Astrocyte (in vitro differentiated cells and primary cell): Measurements from ENCODE around the gene CREB5.

Source experiments
- EZH2 ChIP-seq: IDR thresholded peaks from 2 replicates; pipeline ENCODE4 v1.6.1; 2012; ENCODE audit warnings: mild to moderate bottlenecking, low read length, inconsistent platforms; ENCODE audit not compliant: insufficient read depth
- TF ChIP-seq, protein P1 (sequence below): IDR thresholded peaks from 2 replicates; pipeline ENCODE4 v1.5.1; 2011; ENCODE audit warnings: low read depth, mild to moderate bottlenecking, inconsistent platforms, low read length, moderate library complexity; ENCODE audit not compliant: insufficient read depth

GRCh38 chr7:28708033-28708951 lies 296.0 kb downstream of the CREB5 start:
- TF ChIP-seq, protein P1, sequence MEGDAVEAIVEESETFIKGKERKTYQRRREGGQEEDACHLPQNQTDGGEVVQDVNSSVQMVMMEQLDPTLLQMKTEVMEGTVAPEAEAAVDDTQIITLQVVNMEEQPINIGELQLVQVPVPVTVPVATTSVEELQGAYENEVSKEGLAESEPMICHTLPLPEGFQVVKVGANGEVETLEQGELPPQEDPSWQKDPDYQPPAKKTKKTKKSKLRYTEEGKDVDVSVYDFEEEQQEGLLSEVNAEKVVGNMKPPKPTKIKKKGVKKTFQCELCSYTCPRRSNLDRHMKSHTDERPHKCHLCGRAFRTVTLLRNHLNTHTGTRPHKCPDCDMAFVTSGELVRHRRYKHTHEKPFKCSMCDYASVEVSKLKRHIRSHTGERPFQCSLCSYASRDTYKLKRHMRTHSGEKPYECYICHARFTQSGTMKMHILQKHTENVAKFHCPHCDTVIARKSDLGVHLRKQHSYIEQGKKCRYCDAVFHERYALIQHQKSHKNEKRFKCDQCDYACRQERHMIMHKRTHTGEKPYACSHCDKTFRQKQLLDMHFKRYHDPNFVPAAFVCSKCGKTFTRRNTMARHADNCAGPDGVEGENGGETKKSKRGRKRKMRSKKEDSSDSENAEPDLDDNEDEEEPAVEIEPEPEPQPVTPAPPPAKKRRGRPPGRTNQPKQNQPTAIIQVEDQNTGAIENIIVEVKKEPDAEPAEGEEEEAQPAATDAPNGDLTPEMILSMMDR, result no peak
- TF ChIP-seq EZH2, result no peak
